Measurements from ENCODE around the gene TBC1D19.
"Not testable (repeated sequence)": the region's sequence is repeated elsewhere in the genome, so short reads cannot be mapped to it uniquely, and the experiment has no call there.

Gene TBC1D19

DNA sequence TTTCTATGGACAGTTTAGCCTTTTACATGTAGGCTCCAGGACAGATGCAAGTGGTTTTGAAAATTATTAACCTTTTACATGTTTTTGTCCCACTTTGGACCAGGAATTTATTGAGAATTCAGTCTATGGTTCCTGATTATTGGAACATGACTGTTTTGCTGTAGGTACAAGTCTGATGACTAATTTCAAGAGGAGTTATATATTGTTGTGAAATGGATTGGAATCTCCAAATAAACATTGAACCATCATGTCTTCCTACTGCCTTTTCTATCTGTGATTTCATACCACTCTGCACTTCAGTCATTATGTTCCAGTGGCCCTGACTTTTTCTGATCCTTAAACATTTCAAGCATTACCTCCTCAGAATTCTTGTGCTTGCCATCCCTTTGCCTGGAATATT, 35.9 kb downstream of the TBC1D19 start:
- no peaks in the 10 kb centered on the region for H3K27me3 ChIP-seq (ENCODE audit: insufficient read depth, low read length, poor library complexity, severe bottlenecking)
- H3K9me2 ChIP-seq (replicated peaks; ENCODE audit: low read depth, low read length), result no peaks in the 10 kb centered on the region
- TF ChIP-seq, protein P1, sequence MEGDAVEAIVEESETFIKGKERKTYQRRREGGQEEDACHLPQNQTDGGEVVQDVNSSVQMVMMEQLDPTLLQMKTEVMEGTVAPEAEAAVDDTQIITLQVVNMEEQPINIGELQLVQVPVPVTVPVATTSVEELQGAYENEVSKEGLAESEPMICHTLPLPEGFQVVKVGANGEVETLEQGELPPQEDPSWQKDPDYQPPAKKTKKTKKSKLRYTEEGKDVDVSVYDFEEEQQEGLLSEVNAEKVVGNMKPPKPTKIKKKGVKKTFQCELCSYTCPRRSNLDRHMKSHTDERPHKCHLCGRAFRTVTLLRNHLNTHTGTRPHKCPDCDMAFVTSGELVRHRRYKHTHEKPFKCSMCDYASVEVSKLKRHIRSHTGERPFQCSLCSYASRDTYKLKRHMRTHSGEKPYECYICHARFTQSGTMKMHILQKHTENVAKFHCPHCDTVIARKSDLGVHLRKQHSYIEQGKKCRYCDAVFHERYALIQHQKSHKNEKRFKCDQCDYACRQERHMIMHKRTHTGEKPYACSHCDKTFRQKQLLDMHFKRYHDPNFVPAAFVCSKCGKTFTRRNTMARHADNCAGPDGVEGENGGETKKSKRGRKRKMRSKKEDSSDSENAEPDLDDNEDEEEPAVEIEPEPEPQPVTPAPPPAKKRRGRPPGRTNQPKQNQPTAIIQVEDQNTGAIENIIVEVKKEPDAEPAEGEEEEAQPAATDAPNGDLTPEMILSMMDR (conservative IDR thresholded peaks at IDR 0.05; ENCODE audit: low read length), result no peak
- TF ChIP-seq EZH2phosphoT487 (IDR thresholded peaks at IDR 0.05; ENCODE audit: borderline replicate concordance), result no peak
- H3F3A ChIP-seq (ENCODE audit: low read depth), result no peaks in the 10 kb centered on the region
- H3K4me2 ChIP-seq (ENCODE audit: low read depth, low read length, poor library complexity, severe bottlenecking), result no peak overlapping the region
- no peak overlapping the region for H3K4me3 ChIP-seq (ENCODE audit: low read length, poor library complexity, severe bottlenecking)
- no peak overlapping the region for H3K9ac ChIP-seq (ENCODE audit: low read depth, low read length, poor library complexity, severe bottlenecking)
- no peaks in the 10 kb centered on the region for H3K36me3 ChIP-seq (ENCODE audit: insufficient read depth, low read length)
- H3K9me3 ChIP-seq (ENCODE audit: insufficient read depth, low read depth, low read length), result no peaks in the 10 kb centered on the region
- H4K20me1 ChIP-seq (ENCODE audit: insufficient read depth, low read length, poor library complexity, severe bottlenecking), result no peaks in the 10 kb centered on the region
- H2AFZ ChIP-seq (ENCODE audit: low read length), result no peak overlapping the region
- no peaks in the 10 kb centered on the region for H3K79me2 ChIP-seq (ENCODE audit: insufficient read depth, low read length)
- H3K4me1 ChIP-seq (ENCODE audit: insufficient read depth, low read length, poor library complexity, severe bottlenecking), result peaks cover 18% of the 10 kb centered on the region

DNA sequence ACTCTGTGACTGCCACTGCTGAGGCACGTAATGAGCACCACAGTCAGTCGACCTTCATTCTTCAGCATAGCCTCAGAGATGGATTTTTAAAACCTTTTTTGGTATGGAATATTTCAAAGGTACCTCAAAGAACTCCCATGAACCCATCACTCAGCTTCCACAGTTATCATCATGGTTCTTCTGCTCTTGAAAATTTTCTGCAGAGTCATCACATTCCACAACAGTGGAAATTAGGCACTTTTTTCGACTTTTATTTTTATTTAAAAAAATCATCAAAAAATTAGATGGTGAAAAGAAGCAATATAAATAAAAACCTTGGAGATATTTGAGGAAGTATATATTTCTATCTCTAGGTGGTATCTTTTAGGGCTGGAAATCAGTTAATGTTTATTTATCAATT, 37.5 kb downstream of the TBC1D19 start:
- TF ChIP-seq, protein P1 (conservative IDR thresholded peaks at IDR 0.05; ENCODE audit: low read length), result no peak
- TF ChIP-seq EZH2phosphoT487 (IDR thresholded peaks at IDR 0.05; ENCODE audit: borderline replicate concordance), result no peak
- Histone ChIP-seq H3F3A (ENCODE audit: low read depth) (no peaks in the 10 kb centered on the region), H3K9me2 (replicated peaks; ENCODE audit: low read depth, low read length) (no peaks in the 10 kb centered on the region), H3K4me2 (ENCODE audit: low read depth, low read length, poor library complexity, severe bottlenecking) (no peak overlapping the region), H3K79me2 (ENCODE audit: insufficient read depth, low read length) (no peaks in the 10 kb centered on the region), H3K4me3 (ENCODE audit: low read length, poor library complexity, severe bottlenecking) (no peak overlapping the region), H4K20me1 (ENCODE audit: insufficient read depth, low read length, poor library complexity, severe bottlenecking) (no peaks in the 10 kb centered on the region), H3K9ac (ENCODE audit: low read depth, low read length, poor library complexity, severe bottlenecking) (no peak overlapping the region), H3K27me3 (ENCODE audit: insufficient read depth, low read length, poor library complexity, severe bottlenecking) (no peaks in the 10 kb centered on the region), H3K36me3 (ENCODE audit: insufficient read depth, low read length) (no peaks in the 10 kb centered on the region), H3K4me1 (ENCODE audit: insufficient read depth, low read length, poor library complexity, severe bottlenecking) (peaks cover 18% of the 10 kb centered on the region), H2AFZ (ENCODE audit: low read length) (no peak overlapping the region), H3K9me3 (ENCODE audit: insufficient read depth, low read depth, low read length) (no peaks in the 10 kb centered on the region)

DNA sequence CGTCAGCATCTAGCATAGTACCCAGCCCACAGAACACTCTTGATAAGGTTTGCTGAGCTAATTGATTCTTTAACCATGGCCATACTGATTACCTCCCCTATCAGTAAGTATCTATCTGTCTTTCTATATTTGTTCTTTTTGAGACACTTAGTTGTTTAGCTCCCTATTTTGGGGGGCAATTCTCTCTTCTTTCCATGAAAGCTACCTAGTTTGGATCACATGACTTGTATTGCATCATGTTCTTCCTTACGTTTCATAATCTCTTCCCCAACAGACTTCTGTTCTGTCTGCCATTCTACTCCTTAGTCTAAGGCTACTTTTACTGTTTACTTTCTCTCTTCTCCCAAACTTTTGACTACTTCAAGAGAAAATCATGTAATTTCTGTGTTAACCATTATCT, 39.0 kb downstream of the TBC1D19 start:
- Histone ChIP-seq H3K79me2 (ENCODE audit: insufficient read depth, low read length) (no peaks in the 10 kb centered on the region), H3K4me2 (ENCODE audit: low read depth, low read length, poor library complexity, severe bottlenecking) (no peak overlapping the region), H3K9me3 (ENCODE audit: insufficient read depth, low read depth, low read length) (no peaks in the 10 kb centered on the region), H3K9me2 (replicated peaks; ENCODE audit: low read depth, low read length) (no peaks in the 10 kb centered on the region), H3K27me3 (ENCODE audit: insufficient read depth, low read length, poor library complexity, severe bottlenecking) (no peaks in the 10 kb centered on the region), H3K4me3 (ENCODE audit: low read length, poor library complexity, severe bottlenecking) (no peak overlapping the region), H2AFZ (ENCODE audit: low read length) (no peak overlapping the region), H3K4me1 (ENCODE audit: insufficient read depth, low read length, poor library complexity, severe bottlenecking) (peaks cover 18% of the 10 kb centered on the region), H3F3A (ENCODE audit: low read depth) (no peaks in the 10 kb centered on the region), H4K20me1 (ENCODE audit: insufficient read depth, low read length, poor library complexity, severe bottlenecking) (no peaks in the 10 kb centered on the region), H3K9ac (ENCODE audit: low read depth, low read length, poor library complexity, severe bottlenecking) (no peak overlapping the region), H3K36me3 (ENCODE audit: insufficient read depth, low read length) (no peaks in the 10 kb centered on the region)
- TF ChIP-seq EZH2phosphoT487 (IDR thresholded peaks at IDR 0.05; ENCODE audit: borderline replicate concordance), result no peak
- TF ChIP-seq, protein P1 (conservative IDR thresholded peaks at IDR 0.05; ENCODE audit: low read length), result no peak

DNA sequence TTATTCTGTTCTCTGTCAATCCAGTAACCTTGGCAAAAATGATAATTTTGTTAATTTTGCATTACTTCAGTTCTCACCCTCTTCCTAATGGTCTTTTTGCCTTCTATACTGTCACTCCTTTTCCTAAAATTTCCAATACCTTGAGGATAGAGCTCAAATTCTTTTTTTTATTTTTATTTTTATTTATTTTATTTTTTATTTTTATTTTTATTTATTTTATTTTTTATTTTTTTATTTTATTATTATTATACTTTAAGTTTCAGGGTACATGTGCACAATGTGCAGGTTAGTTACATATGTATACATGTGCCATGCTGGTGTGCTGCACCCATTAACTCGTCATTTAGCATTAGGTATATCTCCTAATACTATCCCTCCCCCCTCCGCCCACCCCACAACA, 42.8 kb downstream of the TBC1D19 start:
- H4K20me1 ChIP-seq (ENCODE audit: insufficient read depth, low read length, poor library complexity, severe bottlenecking); H3K4me2 ChIP-seq (ENCODE audit: low read depth, low read length, poor library complexity, severe bottlenecking): not testable (repeated sequence)

More for the DNA sequence above, 42.8 kb downstream of the TBC1D19 start:
- H3K4me1 ChIP-seq (ENCODE audit: insufficient read depth, low read length, poor library complexity, severe bottlenecking), result peaks cover 18% of the 10 kb centered on the region
- H3K9me3 ChIP-seq (ENCODE audit: insufficient read depth, low read depth, low read length); H3K36me3 ChIP-seq (ENCODE audit: insufficient read depth, low read length); H3K4me3 ChIP-seq (ENCODE audit: low read length, poor library complexity, severe bottlenecking); H3K9me2 ChIP-seq (replicated peaks; ENCODE audit: low read depth, low read length); H2AFZ ChIP-seq (ENCODE audit: low read length); H3F3A ChIP-seq (ENCODE audit: low read depth); H3K9ac ChIP-seq (ENCODE audit: low read depth, low read length, poor library complexity, severe bottlenecking); H3K27me3 ChIP-seq (ENCODE audit: insufficient read depth, low read length, poor library complexity, severe bottlenecking); H3K79me2 ChIP-seq (ENCODE audit: insufficient read depth, low read length): not testable (repeated sequence)

Measured in Loucy (cell line).